Hematopoietic multipotent progenitor cell treated with erythropoietin and hydrocortisone succinate and interleukin-3 and kit ligand, for 15 days (in vitro differentiated cells): ENCODE results near the gene ANKRD30BL.
"Not testable (repeated sequence)": the region's sequence is repeated elsewhere in the genome, so short reads cannot be mapped to it uniquely, and the experiment has no call there.

Experiments used
- DNase-seq: peaks from one replicate; pipeline ENCODE4 v3.0.0-alpha.2; 2015; ENCODE audit warnings: low spot score

Gene ANKRD30BL, protein sequence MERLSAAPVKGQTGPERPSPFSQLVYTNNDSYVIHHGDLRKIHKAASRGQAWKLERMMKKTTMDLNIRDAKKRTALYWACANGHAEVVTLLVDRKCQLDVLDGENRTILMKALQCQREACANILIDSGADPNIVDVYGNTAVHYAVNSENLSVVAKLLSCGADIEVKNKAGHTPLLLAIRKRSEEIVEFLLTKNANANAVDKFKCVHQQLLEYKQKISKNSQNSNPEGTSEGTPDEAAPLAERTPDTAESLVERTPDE

DNA sequence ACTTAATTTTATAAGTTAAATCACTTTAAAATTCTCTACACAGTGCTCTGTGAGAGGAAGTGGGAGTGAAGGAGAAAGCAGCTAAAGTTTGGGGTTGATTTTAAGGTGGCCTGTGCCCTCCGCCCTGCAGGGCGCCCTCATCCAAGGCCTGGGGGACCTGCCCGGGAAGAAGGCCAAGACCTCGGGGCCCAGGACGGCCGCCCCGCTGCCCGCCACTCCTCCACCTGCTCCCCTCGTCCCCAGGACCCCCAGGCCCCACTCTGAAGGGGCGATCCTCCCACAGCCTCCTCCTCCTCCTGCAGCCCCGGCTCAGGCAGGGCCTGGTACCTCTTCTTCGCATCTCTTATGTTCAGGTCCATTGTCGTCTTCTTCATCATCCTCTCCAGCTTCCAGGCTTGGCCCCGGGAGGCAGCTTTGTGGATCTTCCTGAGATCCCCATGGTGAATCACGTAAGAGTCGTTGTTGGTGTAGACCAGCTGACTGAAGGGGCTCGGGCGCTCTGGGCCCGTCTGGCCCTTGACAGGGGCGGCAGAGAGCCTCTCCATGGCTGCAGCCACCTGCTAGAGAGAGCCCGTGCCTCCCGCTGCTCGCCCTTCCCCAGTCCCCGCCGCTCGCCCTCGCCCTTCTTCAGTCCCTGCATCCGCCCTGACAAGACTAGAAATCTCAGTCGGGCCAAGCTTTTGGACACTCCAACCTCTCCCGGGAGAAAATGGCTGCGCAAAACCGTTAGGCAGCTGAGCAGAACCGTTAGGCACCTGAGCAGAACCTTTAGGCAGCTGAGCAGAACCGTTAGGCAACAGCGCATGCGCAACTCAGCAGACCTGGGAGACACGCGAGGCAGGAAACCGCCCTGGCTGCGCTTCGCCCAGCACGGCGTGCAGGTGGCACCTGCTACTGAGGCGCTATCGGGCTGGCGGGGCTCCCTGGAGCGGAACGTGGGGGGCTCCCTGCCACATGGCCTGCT, at the start of gene ANKRD30BL:
Gene ANKRD30BL (minus strand): TSS at position 792 of the 964 bp plus-strand sequence. CDS start 247 bp downstream, at position 545.
- DNase-seq, result not testable (repeated sequence)

DNA sequence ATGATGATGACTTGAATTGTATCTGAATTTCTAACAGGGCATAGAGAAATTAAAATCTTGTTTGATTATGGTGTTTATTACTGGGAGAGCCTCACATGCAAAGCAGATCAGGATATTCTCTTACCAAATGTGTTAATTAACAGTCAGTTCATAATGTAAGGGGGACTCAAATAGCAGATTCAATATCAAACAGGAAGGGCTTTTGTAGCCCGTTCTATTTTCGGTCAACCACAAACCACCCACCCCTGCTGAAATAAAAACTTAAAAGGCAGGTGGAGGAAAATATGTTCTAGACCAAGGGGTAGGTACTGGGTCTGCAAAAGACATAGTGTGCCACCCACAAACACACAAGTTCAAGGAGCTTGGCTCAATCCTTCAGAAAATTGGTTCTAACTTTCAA, 41.1 kb upstream of the ANKRD30BL start:
- not testable (repeated sequence) for DNase-seq

DNA sequence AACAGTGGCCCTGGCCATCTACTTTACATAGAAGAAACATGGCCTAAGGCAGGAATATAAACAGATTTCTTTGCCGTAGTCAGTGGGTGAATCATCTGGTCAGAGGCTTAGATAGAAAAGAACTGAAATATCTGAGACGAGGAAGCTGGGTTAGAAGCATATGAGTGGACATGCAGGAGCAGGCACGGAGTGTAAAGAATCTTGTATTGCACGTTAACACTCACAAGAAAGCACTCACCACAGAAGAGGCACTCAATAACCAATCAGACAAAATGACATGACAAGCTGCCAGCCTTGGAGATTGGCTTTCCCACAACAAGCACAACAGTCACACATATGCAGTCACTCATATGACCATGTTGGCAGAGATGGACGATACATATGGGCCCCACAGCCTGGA, 31.1 kb upstream of the ANKRD30BL start:
- DNase-seq, result not testable (repeated sequence)

DNA sequence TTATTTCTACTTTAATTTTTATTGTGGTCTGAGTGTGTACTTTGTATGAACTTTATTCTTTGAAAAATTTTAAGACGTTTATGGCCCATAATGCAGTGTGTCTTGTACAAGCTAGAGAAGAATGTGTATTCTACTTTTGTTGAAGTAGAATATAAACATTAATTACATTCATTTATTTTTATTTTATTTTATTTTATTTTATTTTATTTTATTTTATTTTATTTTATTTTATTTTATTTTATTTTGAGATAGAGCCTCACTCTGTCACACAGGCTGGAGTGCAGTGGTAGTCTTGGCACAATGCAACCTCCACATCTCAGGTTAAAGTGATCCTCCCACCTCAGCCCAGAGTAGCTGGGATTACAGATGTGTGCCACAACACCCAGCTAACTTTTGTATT, 5.3 kb upstream of the ANKRD30BL start:
- DNase-seq, result not testable (repeated sequence)

DNA sequence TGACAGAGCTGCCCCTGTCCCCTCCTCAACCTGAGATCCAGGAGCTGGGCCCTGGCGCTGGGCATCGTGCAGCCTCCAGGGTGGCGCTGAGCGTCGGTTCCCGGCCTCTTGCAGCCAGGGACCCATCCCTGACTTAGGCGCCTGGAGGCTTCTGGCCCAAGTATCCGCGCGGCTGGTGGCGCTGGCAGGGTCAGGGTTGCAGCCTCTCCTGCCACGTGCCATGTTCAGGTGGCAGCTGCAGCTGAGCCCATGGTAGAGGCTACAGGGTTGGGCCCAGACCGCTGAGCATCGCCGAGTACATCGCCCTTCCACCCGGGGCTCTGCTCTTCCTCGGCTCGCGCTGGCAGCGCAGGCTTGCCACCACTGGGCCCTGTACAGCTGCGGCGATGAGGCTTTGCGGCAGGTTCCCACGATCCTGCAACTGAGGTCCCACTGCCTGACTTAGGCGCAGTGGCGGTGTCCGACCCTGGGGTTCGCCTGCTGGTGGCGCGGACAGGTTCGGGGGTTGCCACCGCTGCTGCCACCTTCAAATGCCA, 441 bp upstream of the ANKRD30BL start:
- DNase-seq, result not testable (repeated sequence)

DNA sequence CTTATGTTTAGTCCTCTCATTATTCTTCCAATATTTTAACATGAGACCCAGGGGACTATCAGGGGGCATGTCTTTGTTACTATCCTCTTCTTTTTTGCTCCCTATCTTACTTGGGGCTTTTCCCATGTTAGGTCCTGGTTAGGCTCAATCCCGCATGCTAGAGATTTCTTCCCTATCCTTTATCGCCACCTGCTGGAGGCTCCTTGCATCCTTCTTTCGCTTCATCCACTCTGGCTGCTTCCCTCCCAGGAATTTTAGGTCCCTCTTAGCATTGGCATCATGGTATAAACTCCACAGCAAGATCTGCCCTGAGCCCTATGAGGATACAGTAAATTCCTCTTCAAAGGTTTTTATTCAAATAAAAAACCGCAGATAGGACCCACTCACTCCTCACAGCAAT, 15.0 kb downstream of the ANKRD30BL start:
- not testable (repeated sequence) for DNase-seq
